DND-41 (cell line): Measurements from ENCODE around the gene ADH4.

ENCODE experiments used
- EZH2 ChIP-seq: IDR thresholded peaks from 3 replicates; pipeline ENCODE4 v1.6.1; 2012; ENCODE audit warnings: borderline replicate concordance, low read depth, mild to moderate bottlenecking, moderate library complexity, low read length, inconsistent platforms; ENCODE audit not compliant: severe bottlenecking
- TF ChIP-seq, protein P1 (sequence below): IDR thresholded peaks from 2 replicates; pipeline ENCODE4 v1.5.1; 2012; ENCODE audit warnings: borderline replicate concordance, low read length, moderate library complexity, mild to moderate bottlenecking; ENCODE audit not compliant: poor library complexity, severe bottlenecking; ENCODE audit errors: extremely low read depth

DNA sequence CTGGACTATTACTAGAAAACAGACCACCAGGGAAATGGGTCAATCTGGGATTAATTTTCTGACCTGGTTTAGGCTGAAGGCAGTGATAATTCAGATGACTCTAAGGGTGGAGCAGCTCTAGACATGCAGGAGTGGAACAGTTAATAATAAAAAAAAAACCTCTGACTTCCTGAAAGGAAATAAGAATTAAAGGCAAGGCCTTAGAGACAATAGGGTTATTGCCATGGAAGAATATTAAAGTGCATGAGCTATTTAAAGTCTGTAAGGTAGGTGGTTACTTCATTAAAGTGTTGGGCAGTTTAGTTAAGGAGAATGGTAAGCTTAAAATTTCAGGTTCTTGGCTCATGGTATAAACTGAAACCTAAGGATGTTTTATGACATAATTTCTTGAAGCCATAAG is 40.9 kb downstream of the ADH4 start:
- TF ChIP-seq, protein P1, sequence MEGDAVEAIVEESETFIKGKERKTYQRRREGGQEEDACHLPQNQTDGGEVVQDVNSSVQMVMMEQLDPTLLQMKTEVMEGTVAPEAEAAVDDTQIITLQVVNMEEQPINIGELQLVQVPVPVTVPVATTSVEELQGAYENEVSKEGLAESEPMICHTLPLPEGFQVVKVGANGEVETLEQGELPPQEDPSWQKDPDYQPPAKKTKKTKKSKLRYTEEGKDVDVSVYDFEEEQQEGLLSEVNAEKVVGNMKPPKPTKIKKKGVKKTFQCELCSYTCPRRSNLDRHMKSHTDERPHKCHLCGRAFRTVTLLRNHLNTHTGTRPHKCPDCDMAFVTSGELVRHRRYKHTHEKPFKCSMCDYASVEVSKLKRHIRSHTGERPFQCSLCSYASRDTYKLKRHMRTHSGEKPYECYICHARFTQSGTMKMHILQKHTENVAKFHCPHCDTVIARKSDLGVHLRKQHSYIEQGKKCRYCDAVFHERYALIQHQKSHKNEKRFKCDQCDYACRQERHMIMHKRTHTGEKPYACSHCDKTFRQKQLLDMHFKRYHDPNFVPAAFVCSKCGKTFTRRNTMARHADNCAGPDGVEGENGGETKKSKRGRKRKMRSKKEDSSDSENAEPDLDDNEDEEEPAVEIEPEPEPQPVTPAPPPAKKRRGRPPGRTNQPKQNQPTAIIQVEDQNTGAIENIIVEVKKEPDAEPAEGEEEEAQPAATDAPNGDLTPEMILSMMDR: no peak
- TF ChIP-seq EZH2: no peak
